Measurements from ENCODE around the gene PHF24.

Gene PHF24

DNA sequence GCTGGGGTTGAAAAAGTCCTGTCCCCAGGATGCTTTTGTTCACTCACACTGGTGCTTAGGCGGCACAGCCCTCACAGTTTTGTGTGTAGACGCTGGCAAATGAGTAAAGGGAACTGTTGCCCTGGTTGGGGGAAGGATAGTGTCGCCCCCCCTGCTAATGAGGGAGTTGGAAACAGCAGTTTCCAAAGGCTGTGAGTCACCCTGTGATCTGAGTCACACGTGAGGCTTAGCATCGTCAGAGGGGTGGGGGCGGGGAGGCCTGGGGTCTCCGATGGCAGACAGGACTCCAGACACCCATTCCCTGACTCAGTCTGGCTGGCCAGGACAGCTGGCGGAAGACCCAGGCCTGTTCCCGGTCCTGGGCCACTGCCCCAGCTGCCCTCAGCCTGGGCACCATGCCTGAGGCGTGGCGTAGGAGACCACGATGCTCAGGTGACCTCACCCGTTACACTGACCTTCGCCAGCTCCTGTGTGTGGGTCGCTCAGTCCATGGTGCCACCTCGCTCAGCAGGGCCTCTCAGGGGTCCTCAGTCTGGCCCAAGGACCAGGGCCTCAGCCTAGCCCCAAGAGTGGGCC lies 34.4 kb downstream of the PHF24 start:
- DNase-seq (ENCODE audit: low spot score), result no peak
- in situ Hi-C loops (cut with MboI; ENCODE audit: low sequenced_read_pairs, unreplicated experiment), result no loop called here
- TF ChIP-seq, protein P1, sequence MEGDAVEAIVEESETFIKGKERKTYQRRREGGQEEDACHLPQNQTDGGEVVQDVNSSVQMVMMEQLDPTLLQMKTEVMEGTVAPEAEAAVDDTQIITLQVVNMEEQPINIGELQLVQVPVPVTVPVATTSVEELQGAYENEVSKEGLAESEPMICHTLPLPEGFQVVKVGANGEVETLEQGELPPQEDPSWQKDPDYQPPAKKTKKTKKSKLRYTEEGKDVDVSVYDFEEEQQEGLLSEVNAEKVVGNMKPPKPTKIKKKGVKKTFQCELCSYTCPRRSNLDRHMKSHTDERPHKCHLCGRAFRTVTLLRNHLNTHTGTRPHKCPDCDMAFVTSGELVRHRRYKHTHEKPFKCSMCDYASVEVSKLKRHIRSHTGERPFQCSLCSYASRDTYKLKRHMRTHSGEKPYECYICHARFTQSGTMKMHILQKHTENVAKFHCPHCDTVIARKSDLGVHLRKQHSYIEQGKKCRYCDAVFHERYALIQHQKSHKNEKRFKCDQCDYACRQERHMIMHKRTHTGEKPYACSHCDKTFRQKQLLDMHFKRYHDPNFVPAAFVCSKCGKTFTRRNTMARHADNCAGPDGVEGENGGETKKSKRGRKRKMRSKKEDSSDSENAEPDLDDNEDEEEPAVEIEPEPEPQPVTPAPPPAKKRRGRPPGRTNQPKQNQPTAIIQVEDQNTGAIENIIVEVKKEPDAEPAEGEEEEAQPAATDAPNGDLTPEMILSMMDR (IDR thresholded peaks at IDR 0.05; ENCODE audit: borderline replicate concordance, control extremely low read depth, extremely low read depth, insufficient read depth, missing control alignments), result no peak

DNA sequence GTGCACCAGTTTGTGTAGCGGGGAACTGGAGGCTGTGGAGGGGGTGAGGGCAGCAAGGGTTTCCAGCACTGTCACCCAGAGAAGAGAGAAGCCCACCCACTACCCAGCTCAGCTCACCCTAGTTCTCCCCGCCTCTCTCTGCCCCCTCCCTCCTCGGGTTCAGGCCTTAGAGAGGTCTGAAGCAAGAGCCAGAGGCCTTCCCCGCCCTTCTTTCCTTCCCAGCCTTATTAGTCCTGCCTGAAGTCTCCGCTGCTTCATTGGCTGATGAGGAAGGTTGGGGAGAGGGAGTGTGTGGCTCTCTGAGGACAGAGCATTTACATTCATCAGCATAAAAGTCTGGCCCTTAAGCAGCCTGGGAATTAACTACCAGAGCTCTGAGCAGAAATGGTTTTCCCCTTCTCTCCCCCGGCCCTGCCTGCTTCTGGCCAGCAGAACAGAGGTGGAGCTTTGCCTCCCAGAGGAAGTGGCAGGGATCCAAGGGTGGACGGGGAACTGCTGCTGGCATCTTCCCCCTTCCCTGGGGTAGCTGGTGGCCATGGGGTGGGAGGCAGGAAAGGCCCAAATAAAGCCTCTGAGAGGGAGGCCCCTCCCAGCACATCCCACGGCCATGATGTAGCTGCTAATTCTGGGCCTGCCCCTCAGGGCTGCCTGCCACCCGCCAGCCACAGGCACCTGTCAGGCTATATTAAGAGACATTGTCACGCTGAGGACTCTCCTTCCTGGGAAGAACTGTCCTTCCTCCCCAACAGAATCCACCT lies 35.6 kb downstream of the PHF24 start:
- DNase-seq (ENCODE audit: low spot score), result peak; percentile 71
- TF ChIP-seq, protein P1 (IDR thresholded peaks at IDR 0.05; ENCODE audit: borderline replicate concordance, control extremely low read depth, extremely low read depth, insufficient read depth, missing control alignments), result no peak
- in situ Hi-C loops (cut with MboI; ENCODE audit: low sequenced_read_pairs, unreplicated experiment), result no loop called here

DNA sequence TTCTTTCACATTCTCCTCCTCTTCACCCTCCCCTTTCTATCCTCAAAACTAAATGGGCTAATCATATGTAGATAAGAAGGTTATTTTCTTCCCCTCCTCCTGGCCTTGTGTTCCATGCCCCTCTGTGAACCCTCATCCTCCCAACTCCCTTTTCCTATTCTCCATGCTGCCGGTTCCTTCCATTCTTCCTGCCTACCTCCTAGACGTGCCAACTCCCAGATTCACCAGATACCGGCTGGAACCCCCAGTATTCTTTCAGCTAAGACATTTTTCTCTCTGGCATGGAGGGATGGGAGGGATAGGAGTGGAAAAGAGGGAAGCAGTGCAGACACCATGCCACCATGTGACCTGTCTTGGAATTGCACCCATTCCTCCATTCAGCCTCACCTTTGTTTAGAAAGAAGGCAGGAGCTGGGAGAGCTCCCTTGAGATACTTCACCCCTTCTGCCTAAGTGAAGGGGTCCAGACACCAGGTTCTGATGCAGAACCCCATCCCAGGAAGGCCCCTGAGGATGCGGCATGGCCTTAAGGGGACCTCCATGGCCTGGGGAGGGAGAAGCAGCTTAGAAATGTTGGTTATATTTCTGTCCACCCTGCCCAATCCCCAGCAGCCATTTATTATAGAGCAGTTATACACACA lies 36.3 kb downstream of the PHF24 start:
- in situ Hi-C loops (cut with MboI; ENCODE audit: low sequenced_read_pairs, unreplicated experiment), result no loop called here
- DNase-seq (ENCODE audit: low spot score), result peak; percentile 40
- TF ChIP-seq, protein P1 (IDR thresholded peaks at IDR 0.05; ENCODE audit: borderline replicate concordance, control extremely low read depth, extremely low read depth, insufficient read depth, missing control alignments), result no peak

DNA sequence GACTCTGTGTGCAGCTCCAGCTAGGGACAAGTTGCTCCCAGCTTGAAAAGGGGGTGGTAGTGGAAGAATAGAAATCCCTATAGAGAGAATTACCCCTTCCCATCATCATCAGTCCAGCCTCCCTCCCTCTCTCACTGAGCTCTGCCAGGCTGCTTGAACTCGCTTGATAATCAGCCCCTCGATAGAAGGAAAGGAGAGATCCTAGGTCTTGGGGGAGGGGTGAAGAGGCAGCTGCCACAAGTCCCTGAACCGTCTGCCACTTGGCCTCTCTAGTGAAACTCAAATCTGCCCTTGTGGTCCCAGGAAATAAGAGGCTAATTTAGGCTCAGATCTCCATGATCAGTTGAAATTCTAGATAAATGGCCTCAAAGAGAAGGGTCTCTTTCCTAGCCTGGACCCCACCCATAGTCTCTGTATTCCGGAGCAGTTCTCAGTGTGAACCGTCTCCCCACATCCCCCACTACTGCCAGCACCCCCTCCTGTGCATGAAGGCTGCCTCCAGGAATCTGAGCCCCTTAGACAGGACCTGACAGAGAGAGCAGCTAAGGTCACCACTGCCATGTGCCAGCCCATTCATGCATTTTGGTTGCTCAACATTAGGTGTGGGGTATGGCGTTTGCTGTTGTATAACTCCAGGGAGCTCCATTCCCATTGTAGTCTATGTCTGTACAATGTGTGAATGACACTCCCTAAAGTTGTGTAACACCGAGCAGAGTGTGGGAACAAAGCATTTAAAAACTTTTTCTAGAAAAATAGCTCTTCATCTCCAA lies 37.0 kb downstream of the PHF24 start:
- DNase-seq (ENCODE audit: low spot score), result peak; percentile 4
- in situ Hi-C loops (cut with MboI; ENCODE audit: low sequenced_read_pairs, unreplicated experiment), result no loop called here
- TF ChIP-seq, protein P1 (IDR thresholded peaks at IDR 0.05; ENCODE audit: borderline replicate concordance, control extremely low read depth, extremely low read depth, insufficient read depth, missing control alignments), result no peak

DNA sequence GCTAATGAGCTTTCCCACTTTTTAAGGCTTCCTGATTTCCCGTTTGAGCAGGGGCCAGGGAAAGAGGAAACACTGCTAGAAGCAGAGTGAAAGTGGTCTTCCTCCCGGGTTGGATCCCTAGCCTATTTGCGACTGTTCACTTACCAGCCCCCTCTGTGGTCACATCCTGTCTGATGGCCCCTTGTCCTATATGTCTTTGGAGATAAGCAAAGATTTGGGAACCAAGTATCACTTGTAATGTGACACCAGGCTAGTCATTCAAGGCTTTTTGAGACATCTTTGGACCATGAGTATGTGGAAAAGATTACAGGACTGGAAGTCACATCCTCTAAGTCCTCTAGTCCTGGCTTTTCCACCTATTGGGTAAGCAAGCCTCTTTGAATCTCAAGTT lies 37.6 kb downstream of the PHF24 start:
- TF ChIP-seq, protein P1 (IDR thresholded peaks at IDR 0.05; ENCODE audit: borderline replicate concordance, control extremely low read depth, extremely low read depth, insufficient read depth, missing control alignments), result no peak
- peak; percentile 7 for DNase-seq (ENCODE audit: low spot score)
- in situ Hi-C loops (cut with MboI; ENCODE audit: low sequenced_read_pairs, unreplicated experiment), result no loop called here

DNA sequence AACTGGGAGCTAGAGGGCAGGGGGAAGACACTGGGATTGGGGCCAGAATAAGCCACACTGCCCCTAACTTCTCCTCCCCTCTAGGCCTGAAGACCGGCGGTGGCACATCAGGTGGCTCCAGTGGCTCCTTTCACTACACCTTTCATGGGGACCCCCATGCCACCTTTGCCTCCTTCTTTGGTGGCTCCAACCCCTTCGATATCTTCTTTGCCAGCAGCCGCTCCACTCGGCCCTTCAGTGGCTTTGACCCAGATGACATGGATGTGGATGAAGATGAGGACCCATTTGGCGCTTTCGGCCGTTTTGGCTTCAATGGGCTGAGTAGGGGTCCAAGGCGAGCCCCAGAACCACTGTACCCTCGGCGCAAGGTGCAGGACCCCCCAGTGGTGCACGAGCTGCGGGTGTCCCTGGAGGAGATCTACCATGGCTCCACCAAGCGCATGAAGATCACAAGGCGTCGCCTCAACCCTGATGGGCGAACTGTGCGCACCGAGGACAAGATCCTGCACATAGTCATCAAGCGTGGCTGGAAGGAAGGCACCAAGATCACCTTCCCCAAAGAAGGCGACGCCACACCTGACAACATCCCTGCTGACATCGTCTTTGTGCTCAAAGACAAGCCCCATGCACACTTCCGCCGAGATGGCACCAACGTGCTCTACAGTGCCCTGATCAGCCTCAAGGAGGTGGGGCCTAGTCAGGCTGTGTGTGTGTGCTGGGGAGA lies 38.3 kb downstream of the PHF24 start:
- TF ChIP-seq, protein P1 (IDR thresholded peaks at IDR 0.05; ENCODE audit: borderline replicate concordance, control extremely low read depth, extremely low read depth, insufficient read depth, missing control alignments), result no peak
- in situ Hi-C loops (cut with MboI; ENCODE audit: low sequenced_read_pairs, unreplicated experiment), result no loop called here
- DNase-seq (ENCODE audit: low spot score), result peak; percentile 3

All from GM13976 (cell line).